ENCODE measurements around the gene SHANK3. TPM values are rescaled to one million over a fixed set of nuclear protein-coding genes. Genes with fewer than 3 reads are reported as not detected.

The SHANK3 gene
- polyA plus RNA-seq, 1 donor (not counting 4 experiments of a cell fraction or from before 2014, with no cell fraction given): 1.00 TPM

DNA sequence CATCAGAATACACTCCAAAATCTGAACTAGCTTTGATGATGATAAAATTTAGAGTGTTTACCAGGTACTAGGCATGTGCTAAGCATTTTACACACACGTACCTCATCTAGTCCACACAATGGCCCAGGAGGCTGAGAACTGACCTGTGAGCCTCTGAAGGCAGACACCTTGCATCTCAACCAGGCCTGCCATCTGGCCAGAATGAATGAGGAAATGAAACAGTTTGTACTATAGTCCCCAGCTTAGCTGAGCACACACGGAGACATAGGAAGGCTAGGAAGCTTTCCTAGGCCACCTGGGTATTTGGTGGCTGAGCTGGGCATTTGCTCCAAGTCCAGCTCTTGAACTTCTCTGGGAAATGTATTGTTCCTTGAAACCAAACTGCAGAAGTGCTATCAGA, 6.9 kb upstream of the SHANK3 start:
- TF ChIP-seq, protein P1, sequence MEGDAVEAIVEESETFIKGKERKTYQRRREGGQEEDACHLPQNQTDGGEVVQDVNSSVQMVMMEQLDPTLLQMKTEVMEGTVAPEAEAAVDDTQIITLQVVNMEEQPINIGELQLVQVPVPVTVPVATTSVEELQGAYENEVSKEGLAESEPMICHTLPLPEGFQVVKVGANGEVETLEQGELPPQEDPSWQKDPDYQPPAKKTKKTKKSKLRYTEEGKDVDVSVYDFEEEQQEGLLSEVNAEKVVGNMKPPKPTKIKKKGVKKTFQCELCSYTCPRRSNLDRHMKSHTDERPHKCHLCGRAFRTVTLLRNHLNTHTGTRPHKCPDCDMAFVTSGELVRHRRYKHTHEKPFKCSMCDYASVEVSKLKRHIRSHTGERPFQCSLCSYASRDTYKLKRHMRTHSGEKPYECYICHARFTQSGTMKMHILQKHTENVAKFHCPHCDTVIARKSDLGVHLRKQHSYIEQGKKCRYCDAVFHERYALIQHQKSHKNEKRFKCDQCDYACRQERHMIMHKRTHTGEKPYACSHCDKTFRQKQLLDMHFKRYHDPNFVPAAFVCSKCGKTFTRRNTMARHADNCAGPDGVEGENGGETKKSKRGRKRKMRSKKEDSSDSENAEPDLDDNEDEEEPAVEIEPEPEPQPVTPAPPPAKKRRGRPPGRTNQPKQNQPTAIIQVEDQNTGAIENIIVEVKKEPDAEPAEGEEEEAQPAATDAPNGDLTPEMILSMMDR (optimal IDR thresholded peaks at IDR 0.05 in 1 of 3, IDR thresholded peaks at IDR 0.05 in 1 of 3, conservative IDR thresholded peaks at IDR 0.05 in 1 of 3; ENCODE audit: extremely low read depth in 1 of 3, insufficient read depth in 2 of 3, low read length in 3 of 3): no peak
- no peak for TF ChIP-seq EZH2 (IDR thresholded peaks at IDR 0.05; ENCODE audit: low read length)
- FAIRE-seq: no peak

DNA sequence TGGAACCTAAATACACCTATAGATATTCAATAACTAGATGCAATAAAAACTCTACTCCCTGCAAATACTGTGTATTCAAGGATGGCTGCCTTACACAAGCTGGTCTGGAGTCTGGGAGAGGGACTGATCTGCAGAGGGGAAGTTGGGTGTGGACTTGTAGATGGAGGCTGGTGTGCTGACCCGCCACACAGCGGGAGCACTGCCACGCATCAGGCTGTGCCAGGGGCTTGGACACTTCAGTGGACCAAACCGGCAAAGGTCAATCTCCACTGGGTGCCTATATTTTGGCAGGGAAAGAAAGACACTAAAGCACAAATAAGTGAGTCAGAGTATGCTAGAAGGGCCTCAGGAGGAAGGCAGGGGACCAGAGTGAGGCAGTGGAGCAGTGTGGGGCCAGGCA, 2.1 kb upstream of the SHANK3 start:
- no peak overlapping the region for H3K27ac ChIP-seq (ENCODE audit: control insufficient read depth, insufficient read depth, low read length)
- peaks cover 21% of the 10 kb centered on the region for H3K27me3 ChIP-seq (ENCODE audit: control insufficient read depth, extremely low read depth, insufficient read depth, low read length)
- H3K4me2 ChIP-seq (ENCODE audit: control insufficient read depth, extremely low read depth, insufficient read depth, low read depth, low read length): no peak overlapping the region
- no peak for TF ChIP-seq EZH2 (IDR thresholded peaks at IDR 0.05; ENCODE audit: low read length)
- TF ChIP-seq, protein P1 (optimal IDR thresholded peaks at IDR 0.05 in 1 of 3, IDR thresholded peaks at IDR 0.05 in 1 of 3, conservative IDR thresholded peaks at IDR 0.05 in 1 of 3; ENCODE audit: extremely low read depth in 1 of 3, insufficient read depth in 2 of 3, low read length in 3 of 3): no peak
- FAIRE-seq (no peak), DNase-seq (ENCODE audit: low read depth, low spot score) (no peak)
- no peaks in the 10 kb centered on the region for H3K36me3 ChIP-seq (ENCODE audit: control insufficient read depth in 2 of 2, extremely low read depth in 1 of 2, insufficient read depth in 2 of 2, low read length in 2 of 2)
- H3K9me1 ChIP-seq (ENCODE audit: control insufficient read depth, extremely low read depth, insufficient read depth, low read length): no peaks in the 10 kb centered on the region
- dilution Hi-C loops (cut with MboI; ENCODE audit: extremely low pct_ligation_motif_present, low sequenced_read_pairs): no loop called here
- H3K9ac ChIP-seq (ENCODE audit: control insufficient read depth, extremely low read depth, insufficient read depth, low read length): no peak overlapping the region
- no peaks in the 10 kb centered on the region for H3K79me2 ChIP-seq (ENCODE audit: control insufficient read depth, insufficient read depth, low read length)
- H4K20me1 ChIP-seq (ENCODE audit: control insufficient read depth, extremely low read depth, insufficient read depth, low read length): no peaks in the 10 kb centered on the region
- no peaks in the 10 kb centered on the region for H3K9me3 ChIP-seq (ENCODE audit: control insufficient read depth, low read depth, low read length)
- H3K4me3 ChIP-seq (ENCODE audit: control insufficient read depth in 2 of 3, extremely low read depth in 1 of 3, insufficient read depth in 2 of 3, low read depth in 1 of 3, low read length in 3 of 3): no peak overlapping the region
- H3K4me1 ChIP-seq (ENCODE audit: control insufficient read depth, extremely low read depth, insufficient read depth, low read length): no peaks in the 10 kb centered on the region
- H2AFZ ChIP-seq (ENCODE audit: control insufficient read depth, low read length): no peak overlapping the region

More for the DNA sequence above, 6.9 kb upstream of the SHANK3 start:
- Histone ChIP-seq H3K9me3 (ENCODE audit: control insufficient read depth, low read depth, low read length) (no peaks in the 10 kb centered on the region), H2AFZ (ENCODE audit: control insufficient read depth, low read length) (no peak overlapping the region), H3K9ac (ENCODE audit: control insufficient read depth, extremely low read depth, insufficient read depth, low read length) (no peak overlapping the region), H3K9me1 (ENCODE audit: control insufficient read depth, extremely low read depth, insufficient read depth, low read length) (no peaks in the 10 kb centered on the region), H3K4me1 (ENCODE audit: control insufficient read depth, extremely low read depth, insufficient read depth, low read length) (no peaks in the 10 kb centered on the region), H3K79me2 (ENCODE audit: control insufficient read depth, insufficient read depth, low read length) (no peaks in the 10 kb centered on the region), H3K27ac (ENCODE audit: control insufficient read depth, insufficient read depth, low read length) (no peak overlapping the region), H3K27me3 (ENCODE audit: control insufficient read depth, extremely low read depth, insufficient read depth, low read length) (no peaks in the 10 kb centered on the region), H3K36me3 (ENCODE audit: control insufficient read depth in 2 of 2, extremely low read depth in 1 of 2, insufficient read depth in 2 of 2, low read length in 2 of 2) (no peaks in the 10 kb centered on the region), H4K20me1 (ENCODE audit: control insufficient read depth, extremely low read depth, insufficient read depth, low read length) (no peaks in the 10 kb centered on the region), H3K4me2 (ENCODE audit: control insufficient read depth, extremely low read depth, insufficient read depth, low read depth, low read length) (no peak overlapping the region), H3K4me3 (ENCODE audit: control insufficient read depth in 2 of 3, extremely low read depth in 1 of 3, insufficient read depth in 2 of 3, low read depth in 1 of 3, low read length in 3 of 3) (no peak overlapping the region)
- DNase-seq (ENCODE audit: low read depth, low spot score): no peak
- dilution Hi-C loops (cut with MboI; ENCODE audit: extremely low pct_ligation_motif_present, low sequenced_read_pairs): no loop called here
